PC-9 (cell line): Measurements from ENCODE around the gene SCAPER. TPM values are rescaled to one million over a fixed set of nuclear protein-coding genes. Genes with fewer than 3 reads are reported as not detected.

Source experiments
- BruUV-seq: library from RNA; stranded (reverse); fragments of 400-500 nt; replicated peaks from 2 replicates; lab custom pipeline; 2021; lab: Mats Ljungman, UMichigan
- CTCF ChIA-PET: fragments of 300-600 bp; sonication (Branson Sonifier 250); formaldehyde crosslinking; loops from one replicate; lab custom pipeline; 2022; ENCODE audit warnings: antibody characterized with exemption; lab: Charles Lee
- POLR2A ChIA-PET: fragments of 300-600 bp; sonication (Branson Sonifier 250); formaldehyde crosslinking; loops from one replicate; lab custom pipeline; 2022; ENCODE audit warnings: antibody characterized with exemption; ENCODE audit not compliant: unreplicated experiment; lab: Charles Lee
- DNase-seq, 2 experiments: peaks; one replicate each; pipeline versions ENCODE4 v3.0.0 to v3.0.0-alpha.2; 2015 to 2022; ENCODE audit warnings: mixed read lengths in 1 of 2
- H2AFZ ChIP-seq: fragments of 200-600 bp; sonication (generic); 2 replicates; pipeline ENCODE4 v1.8.1; 2017; ENCODE audit warnings: antibody characterized with exemption
- H3F3A ChIP-seq: fragments of 200-600 bp; sonication (generic); 2 replicates; pipeline ENCODE4 v1.8.1; 2017; ENCODE audit warnings: antibody characterized with exemption, mild to moderate bottlenecking, low read depth; ENCODE audit not compliant: insufficient read depth
- H3K27ac ChIP-seq: fragments of 200-600 bp; sonication (generic); 2 replicates; pipeline ENCODE4 v1.6.1; 2016; ENCODE audit warnings: mixed run types
- H3K27me3 ChIP-seq: fragments of 200-600 bp; sonication (generic); 2 replicates; pipeline ENCODE4 v1.6.1; 2016; ENCODE audit warnings: low read depth, mixed run types; ENCODE audit not compliant: insufficient read depth
- H3K36me3 ChIP-seq: fragments of 200-600 bp; sonication (generic); 2 replicates; pipeline ENCODE4 v1.6.1; 2016; ENCODE audit warnings: low read depth, mixed run types
- H3K4me1 ChIP-seq: fragments of 200-600 bp; sonication (generic); replicated peaks from 2 replicates; pipeline ENCODE4 v1.6.1; 2016; ENCODE audit warnings: mixed run types; ENCODE audit not compliant: insufficient read depth
- H3K4me2 ChIP-seq: fragments of 200-600 bp; sonication (generic); 2 replicates; pipeline ENCODE4 v1.6.1; 2017; ENCODE audit warnings: mixed run types
- H3K4me3 ChIP-seq: fragments of 200-600 bp; sonication (generic); 2 replicates; pipeline ENCODE4 v1.6.1; 2016; ENCODE audit warnings: mixed run types
- H3K79me2 ChIP-seq: fragments of 200-600 bp; sonication (generic); 2 replicates; pipeline ENCODE4 v1.6.1; 2017; ENCODE audit warnings: low read depth, mixed run types
- H3K9me2 ChIP-seq: fragments of 200-600 bp; sonication (generic); 2 replicates; pipeline ENCODE4 v1.8.1; 2017; ENCODE audit warnings: mild to moderate bottlenecking; ENCODE audit not compliant: insufficient read depth
- H3K9me3 ChIP-seq: fragments of 200-600 bp; sonication (generic); 2 replicates; pipeline ENCODE4 v1.8.1; 2016; ENCODE audit warnings: low read depth; ENCODE audit not compliant: insufficient read depth
- H4K20me1 ChIP-seq: fragments of 200-600 bp; sonication (generic); 2 replicates; pipeline ENCODE4 v1.8.1; 2017; ENCODE audit not compliant: insufficient read depth
- CTCF ChIP-seq: fragments of 200-600 bp; sonication (generic); conservative IDR thresholded peaks from 2 replicates; pipeline ENCODE4 v1.6.1; 2017; ENCODE audit warnings: mixed run types, antibody characterized with exemption, mild to moderate bottlenecking, moderate library complexity
- EZH2 ChIP-seq: fragments of 200-600 bp; sonication (generic); IDR thresholded peaks from 2 replicates; pipeline ENCODE4 v1.8.0; 2017; ENCODE audit warnings: antibody characterized with exemption, low read depth
- intact Hi-C: fragments of 100-400 bp; cut with micrococcal nuclease; formaldehyde crosslinking; loops from one replicate; pipeline ENCODE4 v1.10.0; 2022; ENCODE audit not compliant: unreplicated experiment
- total RNA-seq: library from RNA; stranded (reverse); gene quantifications from 2 replicates; pipeline ENCODE4 v1.2.3, GENCODE V29; 2021

SCAPER gene
- total RNA-seq, 1 experiment from 2014 or later: 18.7 TPM

- H3K4me1 ChIP-seq: no peaks in the 10 kb centered on the region
- CTCF ChIA-PET: interaction anchor here (0.6 kb wide), 1 partner anchor 102 kb away, joined by 4 read pairs; no protein-coding TSS in a partner anchor
- no peaks in the 10 kb centered on the region for H4K20me1 ChIP-seq
- intact Hi-C loops: no loop called here
- no peak overlapping the region for H3K4me3 ChIP-seq
- H3K4me2 ChIP-seq: no peak overlapping the region
- no TSS peak for BruUV-seq
- no peak overlapping the region for H2AFZ ChIP-seq
- POLR2A ChIA-PET: no interaction called here
- H3K27me3 ChIP-seq: no peaks in the 10 kb centered on the region
- no peak for DNase-seq
- TF ChIP-seq CTCF (no peak), EZH2 (no peak)
- 0 out of 2 replicates have a peak, but pooled peaks cover 6% of the 10 kb centered on the region for H3K9me2 ChIP-seq
- no peaks in the 10 kb centered on the region for H3K36me3 ChIP-seq
- no peak overlapping the region for H3K27ac ChIP-seq
- no peaks in the 10 kb centered on the region for H3K9me3 ChIP-seq
- no peaks in the 10 kb centered on the region for H3K79me2 ChIP-seq
- no peaks in the 10 kb centered on the region for H3F3A ChIP-seq
Measured at GRCh38 chr15:76447728-76448441, 457.3 kb downstream of the SCAPER start.

GRCh38 chr15:76440441-76440840, 464.7 kb downstream of the SCAPER start:
- H3K4me2 ChIP-seq: no peak overlapping the region
- no peaks in the 10 kb centered on the region for H3K36me3 ChIP-seq
- no peaks in the 10 kb centered on the region for H3K79me2 ChIP-seq
- POLR2A ChIA-PET: no interaction called here
- no TSS peak for BruUV-seq
- H4K20me1 ChIP-seq: no peaks in the 10 kb centered on the region
- H3K27ac ChIP-seq: no peak overlapping the region
- H3K4me3 ChIP-seq: no peak overlapping the region
- TF ChIP-seq CTCF: no peak
- CTCF ChIA-PET: no interaction called here
- no peak for DNase-seq
- no peaks in the 10 kb centered on the region for H3K27me3 ChIP-seq
- H3K4me1 ChIP-seq: peaks cover 14% of the 10 kb centered on the region
- no peaks in the 10 kb centered on the region for H3F3A ChIP-seq
- intact Hi-C loops: no loop called here
- no peaks in the 10 kb centered on the region for H3K9me3 ChIP-seq
- 0 out of 2 replicates have a peak, but pooled peaks cover 6% of the 10 kb centered on the region for H3K9me2 ChIP-seq
- H2AFZ ChIP-seq: no peak overlapping the region

GRCh38 chr15:76439542-76439941, 465.6 kb downstream of the SCAPER start:
- H3K4me1 ChIP-seq: peaks cover 14% of the 10 kb centered on the region
- no peaks in the 10 kb centered on the region for H3K79me2 ChIP-seq
- intact Hi-C loops: no loop called here
- peak; percentile 58 to 68 for DNase-seq
- TF ChIP-seq CTCF: no peak
- TF ChIP-seq EZH2: no peak
- no TSS peak for BruUV-seq
- H3K9me2 ChIP-seq: 0 out of 2 replicates have a peak, but pooled peaks cover 2% of the 10 kb centered on the region
- H3K27ac ChIP-seq: no peak overlapping the region
- no peaks in the 10 kb centered on the region for H3K9me3 ChIP-seq
- ChIA-PET CTCF (interaction anchor here (0.6 kb wide), 1 partner anchor 1605 kb away, joined by 3 read pairs; no protein-coding TSS in a partner anchor), POLR2A (no interaction called here)
- H3F3A ChIP-seq: no peaks in the 10 kb centered on the region
- no peak overlapping the region for H2AFZ ChIP-seq
- H3K4me3 ChIP-seq: no peak overlapping the region
- H3K27me3 ChIP-seq: no peaks in the 10 kb centered on the region
- H3K36me3 ChIP-seq: no peaks in the 10 kb centered on the region
- no peaks in the 10 kb centered on the region for H4K20me1 ChIP-seq
- H3K4me2 ChIP-seq: no peak overlapping the region
